SK-N-SH (cell line): ENCODE data around the gene JMJD7. TPM values are rescaled to one million over a fixed set of nuclear protein-coding genes. Genes with fewer than 3 reads are reported as not detected.

Source experiments
- CTCF ChIA-PET: fragments of 300-600, 350-600 bp; formaldehyde crosslinking; extraction: SDS; loops from one replicate; lab custom pipeline; 2021; lab: Yijun Ruan, JAX
- POLR2A ChIA-PET: fragments of 350-600 bp; sonication (Branson Sonifier 250); formaldehyde crosslinking; extraction: SDS; loops from one replicate; lab custom pipeline; 2020; ENCODE audit warnings: antibody characterized with exemption, inconsistent platforms; lab: Yijun Ruan, JAX
- DNase-seq: peaks from one replicate; pipeline ENCODE4 v3.0.0; 2012
- H2AFZ ChIP-seq: fragments of 200-600 bp; sonication (generic); 2 replicates; pipeline ENCODE4 v1.8.1; 2016; ENCODE audit warnings: antibody characterized with exemption, mild to moderate bottlenecking, low read depth
- H3F3A ChIP-seq: fragments of 200-600 bp; sonication (generic); replicated peaks from 2 replicates; pipeline ENCODE3; 2016; ENCODE audit warnings: antibody characterized with exemption, mild to moderate bottlenecking; ENCODE audit not compliant: insufficient read depth
- H3K27ac ChIP-seq, 2 experiments: fragments of 200-500 bp in 1 of 2; fragments of 200-600 bp in 1 of 2; sonication (Bioruptor generic) in 1 of 2; sonication (generic), shearing (Covaris generic) in 1 of 2; 2 replicates each; pipeline versions ENCODE4 v1.5.1 to v1.6.1; 2014 to 2016; ENCODE audit warnings: low read depth in 2 of 2, inconsistent platforms in 1 of 2, low read length in 1 of 2, mild to moderate bottlenecking in 1 of 2, mixed read lengths in 1 of 2
- H3K27me3 ChIP-seq: fragments of 200-600 bp; sonication (generic), shearing (Covaris generic); 2 replicates; pipeline ENCODE4 v1.6.1; 2016; ENCODE audit warnings: mixed run types; ENCODE audit not compliant: insufficient read depth
- H3K36me3 ChIP-seq, 2 experiments: fragments of 200-500 bp in 1 of 2; fragments of 200-600 bp in 1 of 2; sonication (Bioruptor generic) in 1 of 2; sonication (generic) in 1 of 2; replicated peaks in 1 of 2; 2 replicates each; pipeline versions ENCODE3 to v1.5.1; 2014 to 2016; ENCODE audit warnings: low read length in 1 of 2, mild to moderate bottlenecking in 1 of 2; ENCODE audit not compliant: insufficient read depth in 2 of 2, control insufficient read depth in 1 of 2
- H3K4me1 ChIP-seq, 2 experiments: fragments of 200-500 bp in 1 of 2; fragments of 200-600 bp in 1 of 2; sonication (Bioruptor generic) in 1 of 2; sonication (generic), shearing (Covaris generic) in 1 of 2; 2 replicates each; pipeline versions ENCODE4 v1.5.1 to v1.6.1; 2014 to 2016; ENCODE audit warnings: low read depth in 1 of 2, low read length in 1 of 2, mixed run types in 1 of 2; ENCODE audit not compliant: insufficient read depth in 2 of 2, control insufficient read depth in 1 of 2
- H3K4me2 ChIP-seq: fragments of 200-600 bp; sonication (generic), shearing (Covaris generic); 2 replicates; pipeline ENCODE4 v1.6.1; 2017; ENCODE audit warnings: mixed run types
- H3K4me3 ChIP-seq, 2 experiments: fragments of 200-500 bp in 1 of 2; fragments of 200-600 bp in 1 of 2; sonication (Bioruptor generic) in 1 of 2; sonication (generic), shearing (Covaris generic) in 1 of 2; 2 replicates each; pipeline versions ENCODE4 v1.5.1 to v1.8.1; 2014 to 2016; ENCODE audit warnings: low read depth in 2 of 2, inconsistent platforms in 1 of 2, low read length in 1 of 2, mild to moderate bottlenecking in 1 of 2, mixed read lengths in 1 of 2, moderate library complexity in 1 of 2
- H3K79me2 ChIP-seq: fragments of 200-600 bp; sonication (generic); 2 replicates; pipeline ENCODE4 v1.8.1; 2017; ENCODE audit warnings: mild to moderate bottlenecking; ENCODE audit not compliant: insufficient read depth
- H3K9ac ChIP-seq: fragments of 200-600 bp; sonication (generic); 2 replicates; pipeline ENCODE4 v1.6.1; 2017; ENCODE audit warnings: mixed run types
- H3K9me2 ChIP-seq: fragments of 200-600 bp; sonication (generic); 2 replicates; pipeline ENCODE4 v1.6.1; 2017; ENCODE audit warnings: mixed run types
- H3K9me3 ChIP-seq: fragments of 200-600 bp; sonication (generic); 2 replicates; pipeline ENCODE4 v1.6.1; 2017; ENCODE audit warnings: mixed run types, mild to moderate bottlenecking, moderate library complexity
- H4K20me1 ChIP-seq: fragments of 200-600 bp; sonication (generic); 2 replicates; pipeline ENCODE4 v1.6.1; 2017; ENCODE audit warnings: mild to moderate bottlenecking, mixed run types; ENCODE audit not compliant: insufficient read depth
- CTCF ChIP-seq: fragments of 200-600 bp; sonication (generic); IDR thresholded peaks from 2 replicates; pipeline ENCODE4 v1.6.1; 2017; ENCODE audit warnings: antibody characterized with exemption, mild to moderate bottlenecking, moderate library complexity
- GABPA ChIP-seq: IDR thresholded peaks from 2 replicates; pipeline ENCODE4 v1.4.0; 2012; ENCODE audit warnings: low read depth, mild to moderate bottlenecking
- MEF2A ChIP-seq: IDR thresholded peaks from 2 replicates; pipeline ENCODE4 v1.4.0; 2012; ENCODE audit warnings: low read depth, borderline replicate concordance
- NRF1 ChIP-seq: IDR thresholded peaks from 2 replicates; pipeline ENCODE4 v1.6.1; 2012; ENCODE audit warnings: low read depth, mild to moderate bottlenecking, low read length
- RFX5 ChIP-seq: IDR thresholded peaks from 2 replicates; pipeline ENCODE4 v1.6.1; 2012; ENCODE audit warnings: mild to moderate bottlenecking, improper control_type of control experiment, low read length
- RXRA ChIP-seq: IDR thresholded peaks from 2 replicates; pipeline ENCODE4 v1.4.0; 2012; ENCODE audit warnings: low read depth, mild to moderate bottlenecking, borderline replicate concordance
- SIN3A ChIP-seq: IDR thresholded peaks from 2 replicates; pipeline ENCODE4 v1.6.1; 2012; ENCODE audit warnings: low read depth, mild to moderate bottlenecking, low read length, moderate library complexity, borderline replicate concordance
- SMC3 ChIP-seq: IDR thresholded peaks from 2 replicates; pipeline ENCODE4 v1.6.1; 2012; ENCODE audit warnings: low read depth, low read length, improper control_type of control experiment
- WGBS: methylation state at CpG from one replicate; pipeline ENCODE4 v1.1.6; 2017; ENCODE audit warnings: low lambda C conversion rate; 5-methylcytosine and 5-hydroxymethylcytosine counted together
- polyA plus RNA-seq, 3 experiments: library from polyadenylated mRNA; depleted of rRNA; stranded (reverse); fragments of >200 nt; gene quantifications; 2 replicates each; pipeline ENCODE4 v1.2.3, GENCODE V29; 2012
- TF ChIP-seq, protein P1 (sequence below): fragments of 150-350 bp; IDR thresholded peaks from 2 replicates; pipeline ENCODE4 v1.6.1; 2017; ENCODE audit warnings: antibody characterized with exemption, low read length, low read depth, borderline replicate concordance

The JMJD7 gene
- polyA plus RNA-seq, 1 of the 3 experiments (the other 2 are of a cell fraction), result 6.5 TPM

DNA sequence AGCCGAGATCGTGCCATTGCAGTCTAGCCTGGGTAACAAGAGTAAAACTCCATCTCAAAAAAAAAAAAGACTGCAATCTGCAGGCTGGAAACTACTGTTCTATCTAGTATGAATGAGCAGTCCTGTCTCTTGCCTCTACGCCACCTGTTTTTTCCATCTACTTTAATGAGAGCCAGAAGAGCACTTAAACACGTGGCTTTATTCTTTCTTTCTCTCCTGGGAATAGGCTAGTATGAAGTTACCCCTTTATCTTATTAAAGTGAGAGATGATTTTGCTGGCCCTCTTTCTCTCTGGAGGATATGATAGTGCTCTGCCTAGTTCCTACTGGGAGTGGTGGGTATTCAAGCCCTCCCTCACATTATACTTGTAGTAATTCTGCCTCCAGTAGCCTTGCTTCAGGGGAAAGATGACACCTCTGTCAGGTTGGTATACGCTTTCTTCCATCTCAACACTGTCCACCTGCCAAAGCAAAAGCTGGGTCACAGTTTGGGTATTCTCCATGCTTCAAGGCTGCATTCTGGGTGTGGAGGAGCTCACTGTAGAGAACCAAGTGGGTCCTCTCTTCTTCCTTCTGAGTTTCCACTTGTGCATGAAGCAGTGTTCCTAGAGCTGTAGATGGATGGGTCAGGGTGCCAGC is 35.8 kb upstream of the JMJD7 start:
- POLR2A ChIA-PET, result no interaction called here

DNA sequence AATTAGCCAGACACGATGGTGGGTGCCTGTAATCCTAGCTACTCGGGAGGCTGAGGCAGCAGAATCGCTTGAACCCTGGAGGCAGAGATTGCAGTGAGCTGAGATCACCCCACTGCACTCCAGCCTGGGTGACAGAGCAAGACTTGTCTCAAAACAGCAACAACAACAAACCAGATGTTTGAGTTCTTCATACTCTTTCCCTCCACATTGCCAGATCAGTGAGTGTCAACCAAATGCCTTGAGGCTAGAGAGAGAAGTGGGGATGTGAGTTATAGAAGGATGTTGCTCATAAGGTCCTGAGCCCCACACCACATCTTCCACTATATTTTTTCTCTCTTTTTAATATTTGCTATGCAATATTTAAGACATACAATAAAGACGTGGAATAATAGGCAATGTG is 33.8 kb upstream of the JMJD7 start:
- WGBS, result 86% methylated on average over 4 of the region's 4 CpGs
- ChIA-PET CTCF (interaction anchor here (1.0 to 6.4 kb wide), 7 partner anchors 11 to 22 kb away, joined by 3 to 36 read pairs (median 4); no protein-coding TSS in a partner anchor), POLR2A (no interaction called here)
- H3K9me3 ChIP-seq, result no peaks in the 10 kb centered on the region
- H3F3A ChIP-seq, result no peaks in the 10 kb centered on the region
- peaks cover 47% of the 10 kb centered on the region for H3K79me2 ChIP-seq
- no peaks in the 10 kb centered on the region for H3K27me3 ChIP-seq
- H3K4me1 ChIP-seq, result peaks cover 31 to 51% of the 10 kb centered on the region in 2 experiments
- no peak overlapping the region for H3K4me3 ChIP-seq
- H3K36me3 ChIP-seq, result no peaks in the 10 kb centered on the region
- no peak for DNase-seq
- TF ChIP-seq RXRA, result no peak
- no peak for TF ChIP-seq GABPA
- TF ChIP-seq CTCF, result no peak
- TF ChIP-seq SIN3A, result no peak
- H3K27ac ChIP-seq, result no peak overlapping the region
- no peak overlapping the region for H3K4me2 ChIP-seq
- no peaks in the 10 kb centered on the region for H3K9me2 ChIP-seq
- H4K20me1 ChIP-seq, result no peaks in the 10 kb centered on the region
- no peak overlapping the region for H3K9ac ChIP-seq
- H2AFZ ChIP-seq, result no peak overlapping the region

More for the DNA sequence above, 35.8 kb upstream of the JMJD7 start:
- no peaks in the 10 kb centered on the region for H3K9me3 ChIP-seq
- H3K9me2 ChIP-seq, result no peaks in the 10 kb centered on the region
- H3K36me3 ChIP-seq, result no peaks in the 10 kb centered on the region
- CTCF ChIA-PET, result interaction anchor here (0.8 to 6.4 kb wide), 4 partner anchors 18 to 113 kb away, joined by 3 to 36 read pairs (median 8); partner anchors contain the start of gene MAPKBP1
- H3K27ac ChIP-seq, result peak overlapping the region in 1 of 2 experiments; percentile 82; a peak in 2 of 4 replicates
- H2AFZ ChIP-seq, result no peak overlapping the region
- 86% methylated on average over 5 of the region's 5 CpGs for WGBS
- H3F3A ChIP-seq, result no peaks in the 10 kb centered on the region
- TF ChIP-seq, protein P1, sequence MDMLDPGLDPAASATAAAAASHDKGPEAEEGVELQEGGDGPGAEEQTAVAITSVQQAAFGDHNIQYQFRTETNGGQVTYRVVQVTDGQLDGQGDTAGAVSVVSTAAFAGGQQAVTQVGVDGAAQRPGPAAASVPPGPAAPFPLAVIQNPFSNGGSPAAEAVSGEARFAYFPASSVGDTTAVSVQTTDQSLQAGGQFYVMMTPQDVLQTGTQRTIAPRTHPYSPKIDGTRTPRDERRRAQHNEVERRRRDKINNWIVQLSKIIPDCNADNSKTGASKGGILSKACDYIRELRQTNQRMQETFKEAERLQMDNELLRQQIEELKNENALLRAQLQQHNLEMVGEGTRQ, result no peak
- TF ChIP-seq SMC3 (no peak), NRF1 (no peak), MEF2A (no peak), CTCF (no peak), RFX5 (no peak)
- H3K27me3 ChIP-seq, result no peaks in the 10 kb centered on the region
- DNase-seq, result no peak
- H3K4me3 ChIP-seq, result no peak overlapping the region
- H3K9ac ChIP-seq, result no peak overlapping the region
- H4K20me1 ChIP-seq, result no peaks in the 10 kb centered on the region
- H3K4me1 ChIP-seq, result peaks cover 28 to 47% of the 10 kb centered on the region in 2 experiments
- H3K4me2 ChIP-seq, result no peak overlapping the region
- H3K79me2 ChIP-seq, result peaks cover 45% of the 10 kb centered on the region
